ENCODE measurements around the gene APOOL. TPM values are rescaled to one million over a fixed set of nuclear protein-coding genes. Genes with fewer than 3 reads are reported as not detected.

Gene APOOL
- polyA plus RNA-seq, 1 donor = 19.4 TPM

GRCh38 chrX:85018471-85018870 lies 14.8 kb downstream of the APOOL start:
- WGBS (ENCODE audit: insufficient coverage, low lambda C conversion rate) = no CpG with 5 or more reads among the region's 1 CpG

GRCh38 chrX:85020216-85020615 lies 16.5 kb downstream of the APOOL start:
- WGBS (ENCODE audit: insufficient coverage, low lambda C conversion rate) = no CpG with 5 or more reads among the region's 4 CpGs
- no peaks in the 10 kb centered on the region for H3K36me3 ChIP-seq (ENCODE audit: control insufficient read depth, insufficient read depth, low read length)
- H3K4me1 ChIP-seq (ENCODE audit: control insufficient read depth, insufficient read depth, low read length) = no peaks in the 10 kb centered on the region
- H3K9me3 ChIP-seq (ENCODE audit: control insufficient read depth, low read depth, low read length) = peaks cover 13% of the 10 kb centered on the region
- no peak for DNase-seq
- no peaks in the 10 kb centered on the region for H3K27me3 ChIP-seq (ENCODE audit: control insufficient read depth, insufficient read depth, low read length)
- no peak overlapping the region for H3K4me3 ChIP-seq (ENCODE audit: low read length)
- no peak overlapping the region for H3K27ac ChIP-seq (ENCODE audit: low read length)

More at GRCh38 chrX:85018471-85018870, 14.8 kb downstream of the APOOL start:
- Histone ChIP-seq H3K36me3 (ENCODE audit: control insufficient read depth, insufficient read depth, low read length) (no peaks in the 10 kb centered on the region), H3K27me3 (ENCODE audit: control insufficient read depth, insufficient read depth, low read length) (no peaks in the 10 kb centered on the region), H3K4me3 (ENCODE audit: low read length) (no peak overlapping the region), H3K27ac (ENCODE audit: low read length) (no peak overlapping the region), H3K9me3 (ENCODE audit: control insufficient read depth, low read depth, low read length) (peaks cover 13% of the 10 kb centered on the region), H3K4me1 (ENCODE audit: control insufficient read depth, insufficient read depth, low read length) (no peaks in the 10 kb centered on the region)
- no peak for DNase-seq

- Histone ChIP-seq H3K9me3 (ENCODE audit: control insufficient read depth, low read depth, low read length) (peaks cover 8% of the 10 kb centered on the region), H3K4me3 (ENCODE audit: low read length) (no peak overlapping the region), H3K4me1 (ENCODE audit: control insufficient read depth, insufficient read depth, low read length) (no peaks in the 10 kb centered on the region), H3K36me3 (ENCODE audit: control insufficient read depth, insufficient read depth, low read length) (no peaks in the 10 kb centered on the region), H3K27ac (ENCODE audit: low read length) (no peak overlapping the region), H3K27me3 (ENCODE audit: control insufficient read depth, insufficient read depth, low read length) (no peaks in the 10 kb centered on the region)
- WGBS (ENCODE audit: insufficient coverage, low lambda C conversion rate) = no CpG with 5 or more reads among the region's 2 CpGs
- no peak for DNase-seq
Measured at GRCh38 chrX:85024044-85024443, 20.4 kb downstream of the APOOL start.

- Histone ChIP-seq H3K4me1 (ENCODE audit: control insufficient read depth, insufficient read depth, low read length) (no peaks in the 10 kb centered on the region), H3K9me3 (ENCODE audit: control insufficient read depth, low read depth, low read length) (peaks cover 3% of the 10 kb centered on the region), H3K27me3 (ENCODE audit: control insufficient read depth, insufficient read depth, low read length) (no peaks in the 10 kb centered on the region), H3K4me3 (ENCODE audit: low read length) (no peak overlapping the region), H3K27ac (ENCODE audit: low read length) (no peak overlapping the region), H3K36me3 (ENCODE audit: control insufficient read depth, insufficient read depth, low read length) (no peaks in the 10 kb centered on the region)
- no peak for DNase-seq
- no CpG with 5 or more reads among the region's 3 CpGs for whole genome bisulfite sequencing (ENCODE audit: insufficient coverage, low lambda C conversion rate)
Measured at GRCh38 chrX:85024562-85024961, 20.9 kb downstream of the APOOL start.

- DNase-seq = no peak
- no peaks in the 10 kb centered on the region for H3K36me3 ChIP-seq (ENCODE audit: control insufficient read depth, insufficient read depth, low read length)
- H3K4me1 ChIP-seq (ENCODE audit: control insufficient read depth, insufficient read depth, low read length) = no peaks in the 10 kb centered on the region
- no peaks in the 10 kb centered on the region for H3K27me3 ChIP-seq (ENCODE audit: control insufficient read depth, insufficient read depth, low read length)
- peaks cover 3% of the 10 kb centered on the region for H3K9me3 ChIP-seq (ENCODE audit: control insufficient read depth, low read depth, low read length)
- no peak overlapping the region for H3K27ac ChIP-seq (ENCODE audit: low read length)
- H3K4me3 ChIP-seq (ENCODE audit: low read length) = no peak overlapping the region
Measured at GRCh38 chrX:85026170-85026569, 22.5 kb downstream of the APOOL start.

GRCh38 chrX:85029043-85029442 lies 25.4 kb downstream of the APOOL start:
- H3K27me3 ChIP-seq (ENCODE audit: control insufficient read depth, insufficient read depth, low read length) = no peaks in the 10 kb centered on the region
- H3K9me3 ChIP-seq (ENCODE audit: control insufficient read depth, low read depth, low read length) = no peaks in the 10 kb centered on the region
- no peaks in the 10 kb centered on the region for H3K36me3 ChIP-seq (ENCODE audit: control insufficient read depth, insufficient read depth, low read length)
- DNase-seq = no peak
- no peaks in the 10 kb centered on the region for H3K4me1 ChIP-seq (ENCODE audit: control insufficient read depth, insufficient read depth, low read length)
- H3K27ac ChIP-seq (ENCODE audit: low read length) = no peak overlapping the region
- no peak overlapping the region for H3K4me3 ChIP-seq (ENCODE audit: low read length)

- Histone ChIP-seq H3K4me1 (ENCODE audit: control insufficient read depth, insufficient read depth, low read length) (no peaks in the 10 kb centered on the region), H3K27me3 (ENCODE audit: control insufficient read depth, insufficient read depth, low read length) (no peaks in the 10 kb centered on the region), H3K27ac (ENCODE audit: low read length) (no peak overlapping the region), H3K9me3 (ENCODE audit: control insufficient read depth, low read depth, low read length) (no peaks in the 10 kb centered on the region), H3K36me3 (ENCODE audit: control insufficient read depth, insufficient read depth, low read length) (no peaks in the 10 kb centered on the region), H3K4me3 (ENCODE audit: low read length) (no peak overlapping the region)
- no CpG with 5 or more reads among the region's 2 CpGs for WGBS (ENCODE audit: insufficient coverage, low lambda C conversion rate)
- no peak for DNase-seq
Measured at GRCh38 chrX:85031505-85031904, 27.8 kb downstream of the APOOL start.

GRCh38 chrX:85037114-85037513 lies 33.4 kb downstream of the APOOL start:
- peaks cover 4% of the 10 kb centered on the region for H3K9me3 ChIP-seq (ENCODE audit: control insufficient read depth, low read depth, low read length)
- H3K4me1 ChIP-seq (ENCODE audit: control insufficient read depth, insufficient read depth, low read length) = no peaks in the 10 kb centered on the region
- no peaks in the 10 kb centered on the region for H3K36me3 ChIP-seq (ENCODE audit: control insufficient read depth, insufficient read depth, low read length)
- H3K27ac ChIP-seq (ENCODE audit: low read length) = no peak overlapping the region
- H3K4me3 ChIP-seq (ENCODE audit: low read length) = no peak overlapping the region
- no CpG with 5 or more reads among the region's 3 CpGs for WGBS (ENCODE audit: insufficient coverage, low lambda C conversion rate)
- no peaks in the 10 kb centered on the region for H3K27me3 ChIP-seq (ENCODE audit: control insufficient read depth, insufficient read depth, low read length)
- no peak for DNase-seq

- H3K4me1 ChIP-seq (ENCODE audit: control insufficient read depth, insufficient read depth, low read length) = no peaks in the 10 kb centered on the region
- H3K27ac ChIP-seq (ENCODE audit: low read length) = no peak overlapping the region
- DNase-seq = no peak
- no peak overlapping the region for H3K4me3 ChIP-seq (ENCODE audit: low read length)
- H3K9me3 ChIP-seq (ENCODE audit: control insufficient read depth, low read depth, low read length) = no peaks in the 10 kb centered on the region
- WGBS (ENCODE audit: insufficient coverage, low lambda C conversion rate) = no CpG with 5 or more reads among the region's 1 CpG
- no peaks in the 10 kb centered on the region for H3K27me3 ChIP-seq (ENCODE audit: control insufficient read depth, insufficient read depth, low read length)
- H3K36me3 ChIP-seq (ENCODE audit: control insufficient read depth, insufficient read depth, low read length) = no peaks in the 10 kb centered on the region
Measured at GRCh38 chrX:85051627-85052026, 48.0 kb downstream of the APOOL start.

- no CpG with 5 or more reads among the region's 3 CpGs for WGBS (ENCODE audit: insufficient coverage, low lambda C conversion rate)
- H3K27me3 ChIP-seq (ENCODE audit: control insufficient read depth, insufficient read depth, low read length) = no peaks in the 10 kb centered on the region
Measured at GRCh38 chrX:85052205-85052604, 48.5 kb downstream of the APOOL start.

GRCh38 chrX:85052636-85053343 lies 49.1 kb downstream of the APOOL start:
- DNase-seq = no peak

More at GRCh38 chrX:85052205-85052604, 48.5 kb downstream of the APOOL start:
- H3K4me3 ChIP-seq (ENCODE audit: low read length) = no peak overlapping the region
- no peak overlapping the region for H3K27ac ChIP-seq (ENCODE audit: low read length)
- no peaks in the 10 kb centered on the region for H3K4me1 ChIP-seq (ENCODE audit: control insufficient read depth, insufficient read depth, low read length)
- no peak for DNase-seq
- no peaks in the 10 kb centered on the region for H3K9me3 ChIP-seq (ENCODE audit: control insufficient read depth, low read depth, low read length)
- no peaks in the 10 kb centered on the region for H3K36me3 ChIP-seq (ENCODE audit: control insufficient read depth, insufficient read depth, low read length)

More at GRCh38 chrX:85052636-85053343, 49.1 kb downstream of the APOOL start:
- WGBS (ENCODE audit: insufficient coverage, low lambda C conversion rate) = no CpG with 5 or more reads among the region's 2 CpGs
- no peaks in the 10 kb centered on the region for H3K36me3 ChIP-seq (ENCODE audit: control insufficient read depth, insufficient read depth, low read length)
- H3K27me3 ChIP-seq (ENCODE audit: control insufficient read depth, insufficient read depth, low read length) = no peaks in the 10 kb centered on the region
- H3K27ac ChIP-seq (ENCODE audit: low read length) = no peak overlapping the region
- no peaks in the 10 kb centered on the region for H3K4me1 ChIP-seq (ENCODE audit: control insufficient read depth, insufficient read depth, low read length)
- no peak overlapping the region for H3K4me3 ChIP-seq (ENCODE audit: low read length)
- no peaks in the 10 kb centered on the region for H3K9me3 ChIP-seq (ENCODE audit: control insufficient read depth, low read depth, low read length)
